Dedifferentiated amniotic fluid mesenchymal stem cell (primary cell): ENCODE data around the gene LMOD3.

Experiments used
- DNase-seq: peaks from one replicate; pipeline ENCODE4 v3.0.0-alpha.2; 2016; ENCODE audit errors: extremely low spot score

The LMOD3 gene

DNA sequence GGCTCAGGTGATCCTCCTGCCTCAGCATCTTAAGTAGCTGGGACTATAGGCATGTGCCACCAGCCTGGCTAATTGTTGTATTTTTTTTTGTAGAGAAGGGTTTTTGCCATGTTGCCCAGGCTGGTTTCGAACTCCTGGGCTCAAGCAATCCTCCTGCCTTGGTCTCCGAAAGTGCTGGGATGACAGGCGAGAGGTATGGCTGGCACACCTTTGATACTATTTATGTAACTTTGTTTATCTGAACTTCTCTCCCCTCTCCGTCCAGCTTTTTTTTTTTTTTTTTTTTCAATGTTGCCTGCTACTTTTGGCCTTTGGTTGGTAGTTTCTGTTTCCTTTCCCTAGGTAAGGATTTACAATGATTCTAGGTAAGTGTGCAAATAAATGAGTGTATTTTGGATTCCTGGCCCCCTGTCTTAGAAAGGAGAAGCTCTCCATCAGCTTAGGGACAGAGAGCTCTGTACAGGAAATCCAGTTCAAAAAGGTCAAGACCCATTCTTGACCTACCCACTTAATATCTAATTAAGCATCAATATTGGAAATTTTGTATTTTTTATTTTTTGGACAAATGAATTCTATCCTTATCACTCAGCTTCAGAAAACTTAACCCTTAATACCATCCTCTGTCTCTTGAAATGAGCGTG, 30.9 kb downstream of the LMOD3 start:
- no peak for DNase-seq

DNA sequence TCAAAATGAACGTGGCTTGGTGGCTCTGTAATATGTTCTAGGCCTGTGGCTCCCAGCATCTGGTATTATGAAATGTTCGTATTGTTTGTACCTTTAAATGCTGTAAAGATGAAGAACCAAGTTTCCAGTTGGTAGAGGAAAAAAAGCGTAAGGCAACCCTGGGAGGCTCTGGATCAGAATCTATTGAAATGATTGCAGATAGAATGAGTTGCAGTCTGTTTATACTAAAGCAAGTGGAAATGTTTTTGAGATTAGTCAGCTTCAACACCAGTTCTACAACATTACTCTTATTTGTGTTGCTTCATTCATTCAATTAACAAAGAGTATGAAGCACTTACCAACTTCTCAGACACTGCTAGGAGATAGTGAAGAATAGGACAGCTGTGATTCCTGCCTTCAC, 32.4 kb downstream of the LMOD3 start:
- peak; percentile 64 for DNase-seq

DNA sequence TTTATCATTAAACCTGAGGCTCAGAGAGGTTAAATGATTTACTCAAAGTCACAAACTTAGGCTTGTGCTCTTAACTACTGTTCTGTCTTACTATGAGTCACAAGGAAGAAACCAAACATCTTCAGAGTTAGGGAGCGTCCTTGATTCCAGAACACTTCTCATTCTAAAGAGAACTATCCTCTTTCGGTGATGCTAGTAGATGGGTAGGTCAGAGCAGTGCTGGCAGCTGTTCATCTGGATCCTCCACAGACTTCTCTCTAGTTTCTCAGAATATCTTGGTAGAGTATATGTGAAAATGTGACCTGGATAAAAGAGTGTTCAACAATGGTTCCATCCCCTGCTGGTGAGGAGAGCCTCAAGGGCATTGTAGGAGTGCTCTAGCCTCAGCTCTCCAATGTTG, 34.3 kb downstream of the LMOD3 start:
- no peak for DNase-seq

DNA sequence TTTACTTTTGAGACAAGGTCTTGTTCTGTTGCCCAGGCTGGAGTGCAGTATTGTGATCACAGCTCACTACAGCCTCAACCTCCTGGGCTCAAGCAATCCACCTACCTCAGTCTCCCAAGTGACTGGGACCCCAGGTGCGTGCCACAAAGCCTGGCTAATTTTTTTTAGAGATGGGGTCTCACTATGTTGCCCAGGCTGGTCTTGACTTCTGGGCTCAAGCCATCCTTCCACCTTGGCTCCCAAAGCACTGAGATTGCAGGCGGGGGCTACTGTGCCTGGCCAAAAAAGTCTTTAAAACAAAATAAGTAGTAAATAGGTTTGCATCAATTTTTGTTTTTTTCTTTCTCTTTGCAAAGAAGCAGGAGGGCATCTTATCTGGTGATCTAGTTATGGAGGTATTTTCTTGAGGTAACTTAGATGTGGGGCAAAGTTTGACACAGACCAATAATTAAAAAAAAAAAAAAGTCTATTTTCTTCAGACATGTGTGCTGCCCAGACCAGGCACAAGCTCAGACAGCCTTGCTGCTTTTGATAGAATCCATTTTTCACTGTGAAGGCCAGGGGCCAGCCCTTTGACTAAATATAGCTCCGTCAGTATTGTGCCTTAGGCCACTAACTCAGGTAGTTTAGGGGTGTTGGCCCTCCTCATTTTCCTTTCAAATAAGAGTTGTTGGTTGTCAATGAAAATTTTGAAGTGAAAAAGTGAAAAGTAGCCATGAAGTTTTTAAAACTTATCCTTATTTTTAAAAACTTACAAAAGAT, 35.2 kb downstream of the LMOD3 start:
- no peak for DNase-seq

GRCh38 chr3:69085833-69086722, 36.3 kb downstream of the LMOD3 start:
- peak; percentile 67 for DNase-seq

DNA sequence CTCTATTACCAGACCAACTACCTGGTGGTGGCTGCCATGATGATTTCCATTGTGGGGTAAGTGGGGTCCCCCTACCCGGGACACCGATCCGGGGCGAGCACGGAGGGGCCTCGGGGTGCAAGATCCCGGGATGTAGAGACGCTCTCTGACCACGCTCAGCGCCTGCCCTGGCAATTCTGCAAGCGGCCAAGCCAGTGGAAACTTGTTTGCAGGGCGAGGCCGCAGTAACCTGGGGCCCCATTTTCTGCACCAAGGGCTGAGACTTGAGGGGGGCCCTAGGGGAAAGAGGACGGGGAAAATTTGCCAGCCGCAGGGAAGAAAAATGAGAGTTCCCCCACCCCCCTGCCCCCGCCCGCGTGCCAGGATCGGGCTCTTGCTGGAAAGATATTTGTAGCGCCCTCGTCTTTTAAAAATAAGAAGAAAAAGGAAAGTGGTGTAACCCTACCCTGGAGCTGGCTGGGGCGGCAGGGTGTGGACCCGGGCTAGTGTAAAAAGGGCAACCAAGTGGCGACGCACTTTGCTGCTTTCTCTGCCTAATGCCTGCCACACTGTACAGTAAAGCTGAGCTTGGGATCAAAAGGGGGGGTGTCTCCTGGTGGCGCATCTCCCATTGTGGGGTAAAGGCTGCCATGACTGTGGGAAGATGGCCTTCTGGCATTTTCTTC, 37.1 kb downstream of the LMOD3 start:
- peak; percentile 44 for DNase-seq

GRCh38 chr3:69084326-69085167, 37.8 kb downstream of the LMOD3 start, which contains the start of gene ARL6IP5:
Gene ARL6IP5 (plus strand): TSS chr3:69084937. CDS start chr3:69085048, 111 bp downstream.
- DNase-seq = peak; percentile 90

- peak; percentile 84 for DNase-seq
Observed at GRCh38 chr3:69082805-69083204, 39.6 kb downstream of the LMOD3 start.

- DNase-seq = no peak
Observed at GRCh38 chr3:69082361-69082760, 40.0 kb downstream of the LMOD3 start.

DNA sequence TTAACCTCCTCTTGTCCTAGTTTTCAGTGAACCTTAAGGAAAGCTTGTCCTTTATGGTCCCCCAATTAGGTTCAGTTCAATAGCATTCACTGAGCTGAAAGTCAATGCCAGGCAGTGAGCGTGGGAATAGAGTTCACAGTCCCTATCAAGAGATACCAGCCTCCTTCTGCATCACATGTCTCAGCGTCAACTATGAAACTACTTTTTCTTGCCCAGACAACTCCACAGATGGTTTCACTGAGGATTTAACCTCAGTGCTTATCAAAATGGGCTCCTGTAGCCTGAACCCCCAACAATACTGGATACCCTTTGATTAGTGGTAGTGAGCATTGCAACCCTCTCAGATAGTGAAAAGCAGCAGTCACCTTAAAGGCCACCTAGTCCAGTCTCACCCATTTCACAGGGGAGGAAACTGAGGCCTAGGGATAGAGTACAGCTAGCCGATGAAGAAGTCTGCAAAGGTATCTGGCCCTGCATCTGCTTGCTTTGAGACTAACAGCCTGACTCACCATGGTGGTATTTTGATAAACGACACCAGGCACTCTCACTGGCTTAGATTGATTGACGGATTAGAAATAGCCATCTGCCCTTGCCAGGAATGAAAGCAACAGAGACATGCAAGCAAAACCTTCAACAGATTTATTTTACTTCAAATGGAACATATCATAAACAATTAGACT, 40.7 kb downstream of the LMOD3 start:
- no peak for DNase-seq

GRCh38 chr3:69080233-69080920, 42.0 kb downstream of the LMOD3 start, which contains the start of gene UBA3:
Gene UBA3 (minus strand): TSS chr3:69080365. CDS start chr3:69080353, 12 bp downstream.
- DNase-seq = peak; percentile 83

DNA sequence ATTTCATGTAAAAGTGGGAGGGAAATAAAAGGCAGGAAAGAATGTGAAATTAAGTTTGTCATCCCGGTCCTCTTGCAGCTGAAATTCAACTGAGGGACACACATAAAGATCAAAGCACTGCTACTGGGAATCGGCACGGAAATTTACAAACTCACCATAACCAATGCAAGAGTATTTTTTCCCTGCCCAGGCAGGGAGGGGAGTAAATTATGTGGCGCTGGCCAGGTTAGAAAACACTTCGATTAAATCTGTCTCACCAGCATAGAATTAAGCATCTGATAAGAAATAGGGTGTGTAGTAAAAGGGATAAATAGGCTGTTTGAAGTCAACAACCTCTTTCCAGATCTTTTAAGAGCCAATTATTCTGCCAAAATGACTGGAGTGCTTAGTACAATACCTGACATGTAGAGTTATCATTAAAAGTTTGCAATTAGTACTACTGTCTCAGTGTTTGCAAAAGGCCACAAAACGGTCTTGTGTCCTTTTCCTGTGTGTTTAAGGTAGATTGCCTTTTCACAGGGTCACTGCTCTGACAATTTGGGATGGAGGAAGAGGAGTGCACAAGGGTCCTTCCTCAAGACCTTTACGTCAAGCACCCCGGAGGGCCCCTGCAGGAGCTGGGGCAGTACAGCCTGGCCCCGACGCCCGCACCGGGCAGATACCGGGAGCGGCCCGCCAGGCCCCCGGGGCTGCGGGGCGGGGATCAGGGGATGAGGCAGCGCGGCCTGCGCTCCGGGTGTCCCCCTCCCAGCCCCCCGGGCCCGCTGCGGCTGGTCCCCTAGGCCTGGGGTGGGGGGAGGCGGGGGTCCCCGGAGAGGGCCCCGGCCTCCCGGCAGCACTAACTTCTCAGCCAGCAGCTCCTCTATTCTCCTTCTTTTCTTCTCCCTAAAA, 42.9 kb downstream of the LMOD3 start:
- DNase-seq = no peak

GRCh38 chr3:69072928-69073327, 49.5 kb downstream of the LMOD3 start:
- no peak for DNase-seq

GRCh38 chr3:69066121-69066520, 56.3 kb downstream of the LMOD3 start:
- DNase-seq = no peak

GRCh38 chr3:69065318-69065964, 57.0 kb downstream of the LMOD3 start:
- no peak for DNase-seq

- no peak for DNase-seq
Observed at GRCh38 chr3:69063636-69064035, 58.8 kb downstream of the LMOD3 start.

DNA sequence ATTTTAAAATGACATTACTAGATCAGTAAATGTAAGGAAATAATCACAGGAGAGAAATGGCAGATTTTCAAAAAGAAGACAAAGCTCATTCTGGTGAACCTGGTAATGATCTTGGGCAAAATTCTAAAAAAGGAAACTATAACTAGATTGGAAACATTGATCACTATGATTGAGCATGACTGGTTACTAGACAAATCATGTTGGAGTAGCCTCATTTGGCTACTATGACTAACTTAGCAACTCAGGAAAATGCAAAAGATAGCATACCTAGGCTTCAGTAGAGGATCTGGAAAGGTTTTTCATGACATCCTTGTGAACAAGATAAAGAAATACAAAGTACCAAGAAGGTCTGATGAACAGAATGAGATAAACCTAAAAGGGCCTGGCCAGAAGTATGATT, 62.7 kb downstream of the LMOD3 start:
- no peak for DNase-seq

DNA sequence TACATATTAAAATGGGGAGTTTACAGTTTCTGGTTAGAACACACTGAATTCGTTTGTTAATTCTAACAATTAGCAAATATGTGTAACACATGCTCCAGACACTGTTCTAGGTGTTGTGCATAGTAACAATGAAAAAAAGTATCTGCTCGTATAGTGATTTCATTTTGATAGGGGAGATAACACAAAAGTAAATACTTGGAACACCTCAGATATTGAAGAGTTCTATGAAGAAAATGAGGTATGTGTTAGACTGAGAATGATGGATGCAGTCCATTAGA, 63.5 kb downstream of the LMOD3 start:
- DNase-seq = no peak
